Stimulated activated CD4-positive, alpha-beta T cell treated with anti-CD3 and anti-CD28 coated beads, Interleukin-12 subunit alpha, Interleukin-12 subunit beta, amount 100 ng/mL, for 4 hours (primary cell): Measurements from ENCODE around the gene ATG2B.

Experiments used
- DNase-seq: peaks from one replicate; pipeline ENCODE4 v3.0.0-alpha.2; 2020

ATG2B gene, protein sequence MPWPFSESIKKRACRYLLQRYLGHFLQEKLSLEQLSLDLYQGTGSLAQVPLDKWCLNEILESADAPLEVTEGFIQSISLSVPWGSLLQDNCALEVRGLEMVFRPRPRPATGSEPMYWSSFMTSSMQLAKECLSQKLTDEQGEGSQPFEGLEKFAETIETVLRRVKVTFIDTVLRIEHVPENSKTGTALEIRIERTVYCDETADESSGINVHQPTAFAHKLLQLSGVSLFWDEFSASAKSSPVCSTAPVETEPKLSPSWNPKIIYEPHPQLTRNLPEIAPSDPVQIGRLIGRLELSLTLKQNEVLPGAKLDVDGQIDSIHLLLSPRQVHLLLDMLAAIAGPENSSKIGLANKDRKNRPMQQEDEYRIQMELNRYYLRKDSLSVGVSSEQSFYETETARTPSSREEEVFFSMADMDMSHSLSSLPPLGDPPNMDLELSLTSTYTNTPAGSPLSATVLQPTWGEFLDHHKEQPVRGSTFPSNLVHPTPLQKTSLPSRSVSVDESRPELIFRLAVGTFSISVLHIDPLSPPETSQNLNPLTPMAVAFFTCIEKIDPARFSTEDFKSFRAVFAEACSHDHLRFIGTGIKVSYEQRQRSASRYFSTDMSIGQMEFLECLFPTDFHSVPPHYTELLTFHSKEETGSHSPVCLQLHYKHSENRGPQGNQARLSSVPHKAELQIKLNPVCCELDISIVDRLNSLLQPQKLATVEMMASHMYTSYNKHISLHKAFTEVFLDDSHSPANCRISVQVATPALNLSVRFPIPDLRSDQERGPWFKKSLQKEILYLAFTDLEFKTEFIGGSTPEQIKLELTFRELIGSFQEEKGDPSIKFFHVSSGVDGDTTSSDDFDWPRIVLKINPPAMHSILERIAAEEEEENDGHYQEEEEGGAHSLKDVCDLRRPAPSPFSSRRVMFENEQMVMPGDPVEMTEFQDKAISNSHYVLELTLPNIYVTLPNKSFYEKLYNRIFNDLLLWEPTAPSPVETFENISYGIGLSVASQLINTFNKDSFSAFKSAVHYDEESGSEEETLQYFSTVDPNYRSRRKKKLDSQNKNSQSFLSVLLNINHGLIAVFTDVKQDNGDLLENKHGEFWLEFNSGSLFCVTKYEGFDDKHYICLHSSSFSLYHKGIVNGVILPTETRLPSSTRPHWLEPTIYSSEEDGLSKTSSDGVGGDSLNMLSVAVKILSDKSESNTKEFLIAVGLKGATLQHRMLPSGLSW (N-terminal part only)

DNA sequence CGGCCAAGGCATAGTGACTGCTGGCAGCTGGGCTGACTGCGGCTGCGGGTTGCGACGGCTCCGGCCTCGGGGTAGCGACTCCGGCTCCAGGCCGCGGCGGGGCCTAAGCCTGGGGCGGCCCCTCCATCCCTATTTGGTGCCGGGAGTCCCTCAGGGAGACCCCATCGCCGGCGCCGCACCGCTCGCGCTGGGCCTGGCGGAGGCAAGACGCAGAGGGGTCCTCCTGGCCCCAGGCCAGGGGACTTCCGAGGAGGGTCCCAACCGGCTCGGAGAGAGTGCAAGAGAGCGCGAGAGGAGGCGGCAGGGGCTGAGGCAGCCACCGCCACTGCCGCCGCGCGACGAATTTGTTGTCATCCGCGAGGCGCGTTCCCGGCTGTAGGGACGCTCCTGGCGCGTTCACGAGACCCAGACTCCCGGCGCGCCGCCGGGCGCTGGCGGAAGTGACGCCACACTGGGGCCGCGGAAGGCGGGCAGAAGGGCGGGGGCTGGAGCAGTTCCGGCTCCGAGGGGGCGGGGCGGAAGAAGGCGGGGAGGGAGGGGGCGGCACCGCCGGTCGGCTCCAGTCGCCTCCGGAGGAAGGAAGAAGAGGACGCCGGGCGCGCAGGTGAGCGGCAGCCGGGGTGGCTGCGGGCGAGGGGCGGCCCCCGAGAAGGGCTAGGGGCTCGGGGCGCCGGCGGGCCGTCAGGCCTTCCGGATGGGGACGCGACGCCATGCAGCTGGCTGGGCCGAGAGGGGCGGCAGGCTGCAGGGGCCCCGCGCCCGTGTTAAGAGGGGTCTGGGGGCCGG lies at the start of gene ATG2B, which contains the start of gene GSKIP:
TSS of gene ATG2B (minus strand) at position 377 of the 786 bp plus-strand sequence. CDS start at position 12, 365 bp downstream.
TSS of gene GSKIP (plus strand) at position 562 of the 786 bp plus-strand sequence. CDS start 18,722 bp downstream, outside the sequence.
- peak; percentile 98 for DNase-seq

DNA sequence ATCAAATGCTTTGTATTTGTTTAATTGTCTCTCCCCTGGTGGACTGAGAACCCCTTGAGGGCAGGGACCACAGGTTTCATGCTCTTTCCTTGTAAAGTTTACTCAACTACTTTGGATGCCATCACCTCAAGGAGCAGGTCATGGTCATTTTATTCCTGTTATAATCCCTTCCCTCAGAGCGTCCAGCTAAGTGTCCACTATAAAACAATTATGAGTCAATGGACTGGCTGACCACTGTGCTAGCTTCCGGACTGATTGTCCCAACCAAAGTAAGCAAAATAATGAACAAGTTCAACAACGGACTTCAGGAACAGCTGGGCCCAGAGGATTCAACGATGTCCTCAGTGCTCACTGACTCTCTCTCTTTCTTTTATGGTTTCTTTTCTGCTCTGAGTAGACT lies 47.0 kb upstream of the ATG2B start:
- DNase-seq: no peak

DNA sequence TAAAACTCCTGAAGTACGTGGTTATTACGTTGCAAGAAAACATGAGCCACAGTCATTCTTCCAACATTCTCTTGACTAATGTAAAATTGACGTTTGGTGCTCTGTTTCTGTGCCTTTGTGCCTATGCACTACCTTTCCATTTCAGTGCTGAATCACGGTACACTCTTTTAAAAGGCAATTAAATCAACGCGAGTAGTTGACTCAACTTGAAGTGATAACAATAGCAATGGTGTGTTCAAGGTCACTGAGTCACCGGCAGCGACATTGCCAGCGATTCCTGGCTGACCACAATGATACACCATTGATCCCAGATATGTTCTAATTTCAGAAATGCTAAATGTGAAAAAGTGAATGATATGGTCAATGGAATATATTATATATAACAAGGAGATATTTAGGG lies 46.6 kb upstream of the ATG2B start:
- DNase-seq: no peak

DNA sequence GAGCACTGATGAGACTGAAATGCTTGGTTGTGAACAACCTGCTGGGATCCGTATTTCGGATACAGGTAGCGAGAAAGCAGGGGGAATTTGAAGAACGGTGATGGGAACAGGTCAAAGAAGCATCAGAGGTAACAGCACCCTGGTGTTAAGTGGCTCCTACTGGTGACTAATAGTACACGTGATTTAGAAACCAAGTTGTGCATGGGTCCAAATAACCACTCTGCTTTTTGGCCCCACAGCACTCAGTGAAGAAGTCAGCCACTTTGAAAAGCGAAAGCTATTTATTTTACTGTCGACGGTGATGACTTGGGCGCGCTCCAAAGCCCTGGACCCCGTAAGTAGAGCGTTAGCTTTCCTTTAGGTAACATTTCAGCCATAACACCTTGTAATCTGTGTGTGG lies 45.5 kb upstream of the ATG2B start:
- DNase-seq: no peak

DNA sequence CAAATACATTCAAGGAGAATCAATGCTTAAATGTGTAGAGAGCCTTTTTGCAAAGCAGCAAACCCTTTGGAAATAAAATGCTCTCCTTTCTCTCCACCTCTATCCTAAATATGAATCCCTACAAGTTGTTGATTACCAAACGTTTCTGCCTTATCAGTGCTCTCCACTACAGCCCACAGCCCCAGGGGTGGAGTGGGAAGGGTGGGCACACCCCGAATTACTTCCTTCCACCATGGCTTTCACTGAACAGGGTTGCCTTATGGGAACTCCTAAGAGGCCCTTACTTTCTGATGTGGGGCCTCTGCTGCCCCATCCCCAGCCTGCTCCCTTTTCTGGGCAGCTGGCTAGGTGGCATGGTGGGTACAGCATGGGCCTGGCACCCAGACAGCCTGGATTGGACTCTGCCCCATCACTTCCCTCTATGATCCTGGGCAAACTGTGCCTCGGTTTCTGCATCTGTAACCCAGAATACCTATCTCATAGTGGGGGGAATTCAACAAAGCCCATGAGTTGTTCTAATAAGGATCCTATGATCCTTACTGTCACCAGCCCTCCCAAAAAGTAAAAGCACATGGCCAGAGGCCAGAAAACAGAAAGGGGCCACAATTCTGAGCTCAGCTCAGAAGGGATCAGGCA lies 44.9 kb upstream of the ATG2B start:
- no peak for DNase-seq

DNA sequence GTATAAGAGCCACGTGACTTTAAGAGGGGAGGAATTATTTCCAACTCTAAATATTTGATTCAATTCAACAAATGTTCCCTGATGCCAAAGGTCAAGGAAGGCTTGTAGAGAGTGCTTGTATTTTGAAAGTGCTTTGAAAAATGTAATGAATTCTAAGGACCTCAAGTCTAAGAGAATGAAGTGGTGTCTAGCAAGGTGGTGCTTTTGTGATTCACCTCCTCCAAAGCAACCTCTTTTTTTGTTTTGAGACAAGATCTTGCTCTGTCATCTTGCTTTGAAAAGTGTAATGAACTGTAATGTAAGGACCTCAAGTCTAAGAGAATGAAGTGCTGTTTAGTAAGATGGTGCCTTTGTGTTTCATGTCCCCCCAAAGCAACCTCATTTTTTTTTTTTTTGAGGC lies 42.5 kb upstream of the ATG2B start:
- DNase-seq: no peak

DNA sequence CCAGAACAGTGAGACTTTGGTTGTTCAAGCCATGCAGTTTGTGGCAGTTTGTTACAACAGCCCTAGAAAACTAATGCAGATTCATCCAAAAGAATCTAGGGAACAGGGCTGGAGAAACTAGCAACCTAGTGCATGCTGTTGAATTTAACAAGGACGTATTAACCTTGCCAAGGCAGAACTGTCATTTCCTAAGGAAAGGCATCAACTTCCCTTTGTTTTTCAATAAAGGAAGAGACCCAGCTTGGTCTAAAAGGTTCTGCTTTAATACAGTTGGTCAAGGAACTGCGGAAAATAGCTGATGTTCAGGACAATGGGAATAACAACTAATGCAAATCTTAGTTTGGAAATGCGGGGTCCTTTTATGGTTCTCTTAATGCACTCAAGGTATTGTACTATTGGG lies 40.3 kb upstream of the ATG2B start:
- DNase-seq: no peak

DNA sequence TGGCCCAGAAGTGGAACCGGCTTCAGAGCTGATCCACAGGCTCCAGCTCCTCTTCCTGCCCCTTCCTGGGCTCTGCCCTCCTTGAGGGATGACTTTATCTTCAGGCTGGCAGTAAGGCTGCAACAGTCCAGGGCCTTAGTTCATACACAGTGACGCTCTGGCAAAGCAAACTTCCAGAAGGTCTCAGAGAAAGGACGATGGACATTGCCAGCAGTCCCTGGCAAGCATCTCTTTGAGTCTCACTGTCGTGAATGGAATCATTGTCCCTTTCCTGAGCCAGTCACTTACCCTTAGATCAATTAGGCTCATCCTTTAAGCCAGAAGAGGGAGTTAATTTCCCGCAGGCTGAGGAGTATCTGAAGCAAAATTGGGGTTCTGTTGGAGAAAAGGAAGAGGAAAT lies 37.4 kb upstream of the ATG2B start:
- DNase-seq: no peak

DNA sequence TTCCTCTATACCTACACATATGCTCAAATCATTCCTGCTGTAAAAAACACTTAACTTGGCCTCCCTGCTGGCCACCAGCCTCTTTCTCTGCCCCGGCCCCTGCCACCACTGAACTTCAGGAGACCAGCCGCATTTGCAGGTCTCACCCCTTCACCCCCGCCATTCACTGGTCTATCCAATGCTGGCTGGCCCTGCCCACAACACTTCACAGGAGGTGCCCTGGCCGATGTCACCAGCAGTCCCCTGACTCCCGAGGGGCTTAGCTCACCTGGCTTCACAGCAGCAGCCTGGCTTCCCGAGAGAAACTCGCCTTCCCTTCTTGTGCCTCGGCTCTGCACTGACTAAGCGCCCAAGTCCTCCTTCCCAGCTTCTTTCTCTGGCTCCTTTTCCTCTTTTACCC lies 36.3 kb upstream of the ATG2B start:
- no peak for DNase-seq

DNA sequence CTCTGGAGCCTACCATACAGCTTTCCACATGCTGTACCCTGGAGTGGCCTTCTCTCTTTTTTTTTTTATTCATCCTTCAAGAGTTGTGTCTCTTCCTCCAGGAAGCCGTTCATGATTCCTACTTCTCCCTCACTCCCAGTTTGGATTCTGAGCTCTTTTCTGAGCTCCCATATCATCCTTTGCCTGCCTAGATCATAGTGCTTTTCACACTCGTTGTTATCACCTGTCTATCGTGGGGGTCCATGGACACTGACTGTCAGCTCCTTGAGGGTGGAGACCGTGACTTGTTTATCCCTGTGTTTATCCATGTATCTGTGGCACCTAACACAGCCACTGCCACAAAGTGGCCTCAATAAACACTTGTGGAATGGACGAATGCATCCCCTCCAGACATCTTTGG lies 35.8 kb upstream of the ATG2B start:
- no peak for DNase-seq

DNA sequence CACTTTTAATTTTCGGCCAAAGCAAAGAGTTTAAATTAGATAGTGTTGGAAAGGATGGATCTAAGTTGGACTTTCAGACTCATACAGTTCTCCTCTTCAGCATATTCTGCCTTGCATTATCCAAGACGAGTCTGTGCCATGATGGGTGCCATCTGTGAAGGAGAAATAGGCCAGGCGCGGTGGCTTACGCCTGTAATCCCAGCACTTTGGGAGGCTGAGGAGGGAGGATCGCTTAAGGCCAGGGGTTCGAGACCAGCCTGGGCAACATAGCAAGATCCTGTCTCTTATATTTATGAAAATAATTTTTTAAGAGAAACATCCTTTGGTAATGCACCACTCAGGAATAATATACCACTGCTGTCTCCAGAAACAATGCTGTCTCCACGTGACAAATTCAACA lies 35.3 kb upstream of the ATG2B start:
- DNase-seq: no peak

DNA sequence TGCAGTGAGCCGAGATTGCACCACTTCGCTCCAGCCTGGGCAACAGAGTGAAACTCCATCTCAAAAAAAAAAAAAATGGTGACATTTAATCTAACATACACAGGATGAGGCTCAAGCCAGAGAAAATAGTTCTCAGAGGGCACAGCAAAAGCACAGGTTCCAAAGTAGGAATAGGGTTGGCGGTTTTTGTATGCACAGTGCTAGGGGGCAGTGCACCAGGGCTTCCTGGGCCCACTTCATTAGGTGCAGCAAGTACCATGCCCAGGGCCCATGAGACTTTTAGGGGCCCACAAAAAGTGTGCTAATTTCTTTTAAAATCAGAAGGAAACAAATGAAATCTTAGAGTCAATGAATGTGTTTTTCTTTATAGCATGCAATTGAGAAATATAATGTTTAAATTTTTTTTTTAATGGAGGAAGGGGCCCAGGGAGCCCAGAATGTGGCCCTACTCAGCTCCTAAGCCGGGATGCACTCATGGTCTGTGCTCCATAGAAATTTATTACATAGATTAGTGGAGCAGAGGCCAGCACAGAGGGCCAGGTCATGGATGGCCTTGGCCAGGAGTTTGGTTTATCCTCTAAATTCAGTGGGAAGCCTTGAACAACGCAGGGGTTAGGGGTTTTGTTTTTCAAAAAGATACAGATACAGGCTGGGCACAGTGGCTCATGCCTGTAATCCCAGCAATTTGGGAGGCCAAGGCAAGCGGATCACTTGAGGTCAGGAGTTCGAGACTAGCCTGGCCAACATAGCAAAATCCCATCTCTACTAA lies 31.1 kb upstream of the ATG2B start:
- no peak for DNase-seq

DNA sequence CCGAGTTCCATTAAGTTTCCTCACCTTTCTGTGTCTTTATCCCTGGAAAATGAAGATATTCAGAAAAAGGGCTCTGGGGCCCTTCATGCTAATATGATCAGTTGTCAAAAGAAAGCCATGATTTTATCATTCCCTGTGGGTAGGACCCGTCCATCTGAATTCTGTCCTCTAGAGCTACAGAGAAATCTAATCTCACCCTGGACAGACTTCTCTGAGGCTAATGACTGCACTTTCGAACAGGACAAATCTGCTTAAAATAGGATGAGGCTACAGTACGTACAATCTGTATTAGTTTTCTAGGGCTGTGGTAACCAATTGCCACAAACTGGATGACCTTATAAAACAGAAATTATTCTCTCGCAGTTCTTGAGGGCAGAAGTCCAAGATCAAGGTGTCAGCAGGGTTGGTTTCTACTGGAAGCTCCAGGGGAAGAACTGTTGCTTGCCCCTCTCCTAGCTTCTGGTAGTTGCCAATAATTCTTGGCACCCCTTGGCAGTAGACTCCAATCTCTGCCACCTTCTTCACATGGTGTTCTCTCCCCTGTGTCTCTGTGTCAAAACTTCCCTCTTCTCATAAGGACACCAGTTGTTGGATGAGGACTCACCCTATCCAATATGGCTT lies 30.0 kb upstream of the ATG2B start:
- no peak for DNase-seq

DNA sequence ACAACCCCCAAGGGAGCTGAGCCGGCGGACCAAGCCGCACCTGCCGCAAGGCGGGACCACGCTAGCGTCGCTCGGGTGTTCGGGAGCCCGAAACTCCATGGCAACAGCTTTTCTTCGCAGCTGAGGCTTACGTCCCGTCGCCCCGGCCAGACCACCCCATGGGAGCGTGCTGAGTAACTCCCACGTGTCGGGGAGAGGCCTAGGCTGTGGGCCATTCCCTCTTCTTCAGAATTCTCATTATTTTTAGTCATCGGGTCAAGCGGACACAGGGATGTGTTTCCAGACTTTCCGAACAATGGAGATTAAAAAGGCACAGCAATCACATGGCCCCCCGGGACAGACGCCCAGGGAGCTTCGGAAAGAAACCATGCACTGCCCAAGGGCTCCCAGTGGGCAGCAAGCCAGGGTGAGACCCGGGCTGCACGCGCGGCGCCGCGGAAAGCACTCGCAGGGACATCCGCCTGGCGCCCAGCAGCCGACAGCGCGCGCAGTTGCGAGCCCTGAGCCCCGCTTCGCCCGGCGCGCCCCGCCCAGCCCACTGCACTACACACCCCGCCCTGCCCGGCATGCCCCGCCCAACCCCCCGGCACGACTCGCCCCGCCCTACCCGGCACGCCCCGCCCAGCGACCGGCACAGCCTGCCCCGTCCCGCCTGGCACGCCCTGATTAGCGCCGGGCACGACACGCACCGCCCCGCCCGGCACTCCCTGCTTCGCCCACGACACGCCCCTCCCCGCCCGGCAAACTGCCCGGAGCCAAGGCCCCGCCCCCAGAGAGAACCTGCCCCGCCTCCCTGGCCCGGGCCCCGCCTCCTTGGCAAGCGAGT lies 28.4 kb upstream of the ATG2B start:
- peak; percentile 100 for DNase-seq

DNA sequence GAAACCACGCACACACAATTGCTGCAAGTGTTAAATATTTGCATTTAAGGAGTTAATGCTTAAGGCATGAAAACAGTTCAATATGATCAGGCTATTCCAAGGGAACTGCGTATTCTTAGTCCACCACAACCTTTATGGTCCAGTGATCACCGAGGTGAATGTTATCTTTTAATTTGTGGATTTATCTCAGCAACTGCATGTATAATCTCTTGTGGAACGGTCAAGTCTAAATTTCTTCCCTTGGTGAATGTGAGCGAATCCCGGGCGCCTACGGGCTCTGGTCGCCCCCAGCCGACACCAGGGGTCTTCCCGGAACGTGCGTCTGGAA lies 27.8 kb upstream of the ATG2B start:
- no peak for DNase-seq

DNA sequence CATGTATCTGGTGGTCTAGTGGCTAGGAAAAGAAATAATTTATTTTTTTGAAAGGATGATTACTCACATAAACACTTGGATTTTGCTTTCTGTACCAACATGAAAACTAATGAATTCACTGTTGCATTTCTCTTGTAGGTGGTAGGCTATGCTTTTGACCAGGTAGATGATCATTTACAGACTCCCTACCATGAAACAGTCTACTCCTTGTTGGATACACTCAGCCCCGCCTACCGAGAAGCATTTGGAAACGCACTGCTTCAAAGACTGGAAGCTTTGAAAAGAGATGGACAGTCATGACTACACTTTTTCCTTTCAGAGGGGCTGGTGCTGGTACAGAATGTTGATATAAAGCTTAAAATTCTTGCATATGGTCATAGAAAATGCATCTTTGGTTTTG lies 22.2 kb upstream of the ATG2B start:
- DNase-seq: no peak

DNA sequence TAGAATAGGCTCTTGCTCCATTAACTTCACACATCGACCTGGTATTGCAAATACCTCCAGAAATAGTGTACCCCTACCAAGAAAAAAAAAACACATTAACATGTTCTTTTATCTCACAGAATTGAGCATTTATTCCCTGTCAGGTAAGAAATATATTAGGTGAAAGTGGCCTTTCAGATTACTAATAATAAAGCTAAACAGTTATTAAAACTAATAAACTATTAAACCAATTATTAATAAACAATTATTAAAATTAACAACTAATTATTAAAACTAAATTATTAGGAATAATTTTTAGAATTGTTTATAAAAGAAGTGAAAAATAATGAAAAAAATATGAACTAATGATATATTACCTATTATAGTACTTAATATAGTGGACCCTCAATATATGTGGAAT lies 21.6 kb upstream of the ATG2B start:
- DNase-seq: no peak

DNA sequence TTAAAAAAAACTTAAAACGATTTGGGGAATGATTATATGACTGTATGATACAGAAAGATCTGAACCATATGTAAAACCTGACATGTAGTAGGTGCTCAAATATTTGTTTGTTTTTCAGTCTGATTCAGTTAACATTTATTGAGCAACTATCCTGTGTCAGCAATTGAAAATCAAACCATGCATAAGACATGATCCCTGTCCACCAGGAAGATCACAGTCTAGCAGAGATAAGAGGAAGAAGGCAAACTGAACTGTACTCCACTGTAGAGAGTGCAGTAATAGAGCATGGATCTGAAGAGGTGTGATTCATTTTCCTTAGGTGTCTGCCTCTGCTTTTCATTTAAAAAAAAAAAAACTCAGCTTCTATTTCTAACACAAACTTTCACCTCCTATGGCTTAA lies 20.9 kb upstream of the ATG2B start:
- DNase-seq: no peak

DNA sequence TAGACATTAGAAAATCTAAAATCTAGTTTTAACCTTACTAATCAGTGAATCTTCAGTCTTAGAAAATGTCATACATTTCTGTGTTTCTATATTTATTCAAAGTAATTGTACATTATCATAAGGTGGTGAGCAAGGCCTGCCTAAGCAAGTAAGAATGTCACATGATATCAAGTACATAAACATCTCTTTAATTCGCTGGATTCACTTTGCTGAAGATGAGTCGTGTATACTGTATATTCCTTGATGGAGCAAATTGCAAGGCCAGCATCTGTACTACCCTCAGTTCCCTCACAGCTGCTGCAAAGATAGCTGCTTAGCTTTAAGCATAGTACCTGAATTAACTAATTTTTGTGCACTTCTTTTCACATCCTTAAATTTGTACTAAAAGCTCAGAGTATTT lies 20.3 kb upstream of the ATG2B start:
- DNase-seq: no peak

DNA sequence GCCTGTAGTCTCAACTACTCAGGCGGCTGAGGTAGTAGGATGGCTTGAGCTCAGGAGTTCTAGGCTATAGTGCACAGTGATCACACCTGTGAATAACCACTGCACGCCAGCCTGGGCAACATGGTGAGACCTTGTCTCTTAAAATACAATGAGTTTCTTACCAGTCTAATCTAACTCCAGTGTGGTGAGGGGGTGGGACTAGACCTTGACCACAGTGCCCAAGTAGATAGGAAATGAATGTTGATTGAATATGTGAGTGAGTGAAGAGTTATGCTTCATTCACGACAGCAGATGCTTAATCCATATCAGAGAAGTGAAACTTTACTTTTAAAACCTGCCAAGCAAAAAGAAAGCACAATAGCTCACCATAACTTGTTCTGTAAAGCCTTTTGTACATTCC lies 17.6 kb upstream of the ATG2B start:
- no peak for DNase-seq
